COLO668 (cell line): ENCODE data around the gene TMEM63A.
"Not testable (repeated sequence)": the region's sequence is repeated elsewhere in the genome, so short reads cannot be mapped to it uniquely, and the experiment has no call there.

Source experiments
- DNase-seq: peaks from one replicate; lab custom pipeline; 2025; ENCODE audit not compliant: unreplicated experiment; lab: John Stamatoyannopoulos, UW

TMEM63A gene

GRCh38 chr1:225806736-225807135 lies 75.4 kb downstream of the TMEM63A start:
- not testable (repeated sequence) for DNase-seq

DNA sequence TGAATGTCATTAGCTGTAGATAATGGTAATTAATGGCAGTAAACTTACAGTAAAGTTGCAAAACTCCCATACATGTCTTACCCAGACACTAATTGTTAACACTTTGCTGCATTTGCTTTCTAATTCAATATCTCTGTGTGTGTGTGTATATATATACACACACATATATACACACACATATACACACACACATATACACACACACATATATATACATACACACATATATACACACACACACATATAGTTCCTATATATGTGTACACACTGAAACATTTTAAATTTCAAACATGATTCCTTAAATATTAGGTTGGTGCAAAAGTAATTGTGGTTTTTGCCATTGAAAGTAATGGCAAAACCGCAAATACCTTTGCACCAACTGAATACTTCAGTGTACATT lies 75.9 kb downstream of the TMEM63A start:
- no peak for DNase-seq

DNA sequence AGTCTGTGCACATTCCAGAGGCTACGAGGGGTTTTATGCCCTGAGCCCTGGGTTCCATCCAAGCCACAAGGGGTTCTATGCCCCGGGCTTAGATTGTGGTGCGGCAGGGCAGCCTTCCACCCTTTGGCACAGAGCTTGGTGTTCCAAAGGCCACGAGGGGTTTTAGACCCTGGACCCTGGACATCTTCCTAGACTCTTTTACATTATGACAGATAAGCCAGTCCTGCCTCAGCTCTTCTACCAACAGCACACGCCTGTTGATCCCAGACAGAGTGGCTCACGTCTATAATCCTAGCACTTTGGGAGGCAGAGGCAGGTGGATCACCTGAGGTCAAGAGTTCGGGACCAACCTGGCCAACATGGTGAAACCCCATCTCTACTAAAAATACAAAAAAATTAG lies 81.0 kb downstream of the TMEM63A start:
- not testable (repeated sequence) for DNase-seq

DNA sequence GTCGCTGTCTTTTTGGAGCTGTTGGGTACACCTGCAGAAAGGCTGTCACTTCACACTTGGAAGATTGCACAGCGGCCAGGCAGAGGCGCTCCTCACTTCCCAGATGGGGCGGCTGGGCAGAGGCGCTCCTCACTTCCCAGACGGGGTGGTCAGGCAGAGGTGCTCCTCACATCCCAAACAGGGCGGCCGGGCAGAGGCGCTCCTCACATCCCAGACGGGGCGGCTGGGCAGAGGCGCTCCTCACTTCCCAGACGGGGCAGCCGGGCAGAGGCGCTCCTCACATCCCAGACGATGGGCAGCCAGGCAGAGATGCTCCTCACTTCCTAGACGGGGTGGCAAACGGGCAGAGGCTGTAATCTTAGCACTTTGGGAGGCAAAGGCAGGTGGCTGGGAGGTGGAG lies 86.1 kb downstream of the TMEM63A start:
- not testable (repeated sequence) for DNase-seq
